MM.1S (cell line): ENCODE measurements around the gene PLXDC2.

Source experiments
- CTCF ChIP-seq: fragments of 300-600 bp; sonication (generic); IDR thresholded peaks from 2 replicates; pipeline ENCODE4 v1.5.1; 2016; ENCODE audit warnings: antibody characterized with exemption, low read length, mixed read lengths
- EZH2 ChIP-seq: fragments of 300-600 bp; sonication (generic); optimal IDR thresholded peaks from 2 replicates; pipeline ENCODE3; 2017; ENCODE audit warnings: low read depth, mild to moderate bottlenecking, antibody characterized with exemption, low read length, mixed read lengths

- TF ChIP-seq CTCF (no peak), EZH2 (no peak)
Observed at GRCh38 chr10:20221356-20221755, 405.1 kb downstream of the PLXDC2 start.
